NCI-H2107 treated with DMSO at 0.1 percent for 48 hours (cell line): Measurements from ENCODE around the gene F2RL2.
"Not testable (repeated sequence)": the region's sequence is repeated elsewhere in the genome, so short reads cannot be mapped to it uniquely, and the experiment has no call there.

ENCODE experiments used
- DNase-seq: peaks from one replicate; lab custom pipeline; 2025; ENCODE audit not compliant: unreplicated experiment; lab: John Stamatoyannopoulos, UW

Gene F2RL2

GRCh38 chr5:76625087-76625815, 2.0 kb upstream of the F2RL2 start:
- DNase-seq, result no peak

- no peak for DNase-seq
Observed at GRCh38 chr5:76622076-76622475, 1.1 kb downstream of the F2RL2 start.

GRCh38 chr5:76620166-76620565, 3.0 kb downstream of the F2RL2 start:
- DNase-seq, result no peak

GRCh38 chr5:76617675-76618074, 5.5 kb downstream of the F2RL2 start:
- no peak for DNase-seq

- no peak for DNase-seq
Observed at GRCh38 chr5:76617229-76617628, 6.0 kb downstream of the F2RL2 start.

GRCh38 chr5:76616206-76616605, 7.0 kb downstream of the F2RL2 start:
- DNase-seq, result no peak

- DNase-seq, result no peak
Observed at GRCh38 chr5:76615759-76616158, 7.4 kb downstream of the F2RL2 start.

GRCh38 chr5:76612942-76613341, 10.3 kb downstream of the F2RL2 start:
- DNase-seq, result no peak

- DNase-seq, result no peak
Observed at GRCh38 chr5:76610196-76610595, 13.0 kb downstream of the F2RL2 start.

- DNase-seq, result no peak
Observed at GRCh38 chr5:76608833-76609232, 14.4 kb downstream of the F2RL2 start.

- DNase-seq, result no peak
Observed at GRCh38 chr5:76607353-76607871, 15.8 kb downstream of the F2RL2 start.

- DNase-seq, result no peak
Observed at GRCh38 chr5:76606701-76607100, 16.5 kb downstream of the F2RL2 start.

- no peak for DNase-seq
Observed at GRCh38 chr5:76604838-76605237, 18.4 kb downstream of the F2RL2 start.

- DNase-seq, result not testable (repeated sequence)
Observed at GRCh38 chr5:76603991-76604390, 19.2 kb downstream of the F2RL2 start.

GRCh38 chr5:76602094-76602726, 21.0 kb downstream of the F2RL2 start:
- DNase-seq, result no peak

GRCh38 chr5:76601470-76601869, 21.7 kb downstream of the F2RL2 start:
- DNase-seq, result no peak

GRCh38 chr5:76600716-76601115, 22.5 kb downstream of the F2RL2 start:
- no peak for DNase-seq

- DNase-seq, result no peak
Observed at GRCh38 chr5:76598531-76598930, 24.7 kb downstream of the F2RL2 start.

- no peak for DNase-seq
Observed at GRCh38 chr5:76595755-76596481, 27.3 kb downstream of the F2RL2 start.

- no peak for DNase-seq
Observed at GRCh38 chr5:76594107-76594506, 29.1 kb downstream of the F2RL2 start.

- DNase-seq, result no peak
Observed at GRCh38 chr5:76592692-76593091, 30.5 kb downstream of the F2RL2 start.

GRCh38 chr5:76591366-76591765, 31.8 kb downstream of the F2RL2 start:
- no peak for DNase-seq
